K562 (cell line): ENCODE results near the gene RNF39. TPM values are rescaled to one million over a fixed set of nuclear protein-coding genes. Genes with fewer than 3 reads are reported as not detected.

Source experiments
- PHF8 ChIP-seq: fragments of 200-600 bp; sonication (generic); IDR thresholded peaks from 2 replicates; pipeline ENCODE4 v1.6.1; 2012; ENCODE audit warnings: mixed run types, mild to moderate bottlenecking, inconsistent platforms, low read length, moderate library complexity, borderline replicate concordance
- PTBP1 ChIP-seq: fragments of 200-400 bp; formaldehyde crosslinking; IDR thresholded peaks from 2 replicates; pipeline ENCODE4 v1.6.1; 2017; ENCODE audit warnings: low read depth, low read length
- TOE1 ChIP-seq, 2 experiments: fragments of 450-650 bp in 1 of 2; sonication (generic) in 1 of 2; formaldehyde crosslinking in 1 of 2; IDR thresholded peaks; 2 replicates each; pipeline versions ENCODE4 v1.7.1 to v1.8.0; 2016 to 2022; ENCODE audit warnings: borderline replicate concordance in 2 of 2, mild to moderate bottlenecking in 2 of 2, antibody characterized with exemption in 1 of 2, inconsistent platforms in 1 of 2, low read depth in 1 of 2, missing genetic modification reagents in 1 of 2, moderate library complexity in 1 of 2
- polyA plus RNA-seq, 8 experiments: library from polyadenylated mRNA; depleted of rRNA in 4 of 8; stranded (reverse) in 5 of 8; unstranded in 3 of 8; fragments of >200 nt; fragmentation: Nextera tagmentation in 2 of 8; fragmentation: Illumina TruSeq in 1 of 8; extraction: Ambion mirVana in 2 of 8; extraction: Trizol in 1 of 8; gene quantifications; 2 replicates each; pipeline versions ENCODE4 v1.2.1 to v1.2.3, GENCODE V29; 2011 to 2014; ENCODE audit warnings: inconsistent platforms in 1 of 8, missing spikeins in 1 of 8
- total RNA-seq, 7 experiments: library from RNA; depleted of rRNA in 6 of 7; stranded (reverse); fragments of >200 nt in 6 of 7; fragmentation: Illumina TruSeq in 2 of 7; extraction: Trizol in 2 of 7; gene quantifications; 2 replicates each; pipeline versions ENCODE4 v1.2.1 to v1.2.3, GENCODE V29; 2011 to 2021; ENCODE audit warnings: low replicate concordance in 1 of 7
- TF ChIP-seq, protein P1 (sequence below): fragments of 450-650 bp; IDR thresholded peaks from 2 replicates; pipeline ENCODE4 v1.6.1; 2016
- TF ChIP-seq, protein P2 (sequence below): sonication (generic); formaldehyde crosslinking; IDR thresholded peaks from 2 replicates; pipeline ENCODE4 v1.8.1; 2023; ENCODE audit warnings: mild to moderate bottlenecking, missing genetic modification reagents, moderate library complexity
- TF ChIP-seq, protein P3 (sequence below): sonication (generic); formaldehyde crosslinking; IDR thresholded peaks from 2 replicates; pipeline ENCODE4 v1.8.0; 2023; ENCODE audit warnings: mild to moderate bottlenecking, missing genetic modification reagents
- TF ChIP-seq, protein P4 (sequence below): sonication (generic); formaldehyde crosslinking; IDR thresholded peaks from 2 replicates; pipeline ENCODE4 v1.8.1; 2023; ENCODE audit warnings: mild to moderate bottlenecking, missing genetic modification reagents
- TF ChIP-seq, protein P5 (sequence below): fragments of 450-650 bp; IDR thresholded peaks from 2 replicates; pipeline ENCODE4 v1.6.1; 2016; ENCODE audit warnings: mild to moderate bottlenecking, moderate library complexity

Gene RNF39
- total and polyA plus RNA-seq, 9 of the 15 experiments (the other 6 are each of a cell fraction or from before 2014, with no cell fraction given): not detected

DNA sequence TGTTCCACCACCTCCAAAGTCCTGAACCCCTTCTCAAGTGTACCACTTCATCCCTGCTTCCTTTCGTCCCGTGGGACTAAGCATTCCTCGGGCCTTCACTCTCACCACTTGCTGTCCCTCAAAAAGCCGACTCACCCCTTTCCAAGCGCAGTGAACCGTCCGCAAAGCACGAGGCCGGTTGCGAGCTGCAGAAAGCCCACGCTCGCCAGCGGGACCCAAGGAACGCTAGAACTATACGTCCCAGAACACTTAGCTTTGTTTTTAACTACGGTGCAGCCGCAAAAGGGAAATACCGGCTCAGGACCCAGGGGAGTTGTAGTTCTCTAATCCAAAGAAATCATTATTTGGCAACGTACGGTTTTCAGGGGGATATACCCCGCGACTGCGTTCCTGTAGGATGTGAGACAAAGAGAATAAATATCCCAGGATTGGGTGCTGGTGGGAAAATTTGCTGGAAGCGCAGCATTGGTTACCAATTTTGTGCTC is 14.9 kb downstream of the RNF39 start (continued):
- TF ChIP-seq, protein P1, sequence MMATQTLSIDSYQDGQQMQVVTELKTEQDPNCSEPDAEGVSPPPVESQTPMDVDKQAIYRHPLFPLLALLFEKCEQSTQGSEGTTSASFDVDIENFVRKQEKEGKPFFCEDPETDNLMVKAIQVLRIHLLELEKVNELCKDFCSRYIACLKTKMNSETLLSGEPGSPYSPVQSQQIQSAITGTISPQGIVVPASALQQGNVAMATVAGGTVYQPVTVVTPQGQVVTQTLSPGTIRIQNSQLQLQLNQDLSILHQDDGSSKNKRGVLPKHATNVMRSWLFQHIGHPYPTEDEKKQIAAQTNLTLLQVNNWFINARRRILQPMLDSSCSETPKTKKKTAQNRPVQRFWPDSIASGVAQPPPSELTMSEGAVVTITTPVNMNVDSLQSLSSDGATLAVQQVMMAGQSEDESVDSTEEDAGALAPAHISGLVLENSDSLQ: 0 out of 2 replicates have a peak, but pooled peaks have one; percentile 7
- TF ChIP-seq TOE1 (IDR thresholded peaks at IDR 0.05; ENCODE audit: borderline replicate concordance) (0 out of 2 replicates have a peak, but pooled peaks have one; percentile 44), TOE1 (CRISPR knock-in tag; IDR thresholded peaks at IDR 0.05; ENCODE audit: borderline replicate concordance, low read depth) (no peak; the same call in 1 of the 2 replicates), PTBP1 (peak; percentile 17; the same call in 1 of the 2 replicates), PHF8 (peak; percentile 91; the same call in 1 of the 2 replicates)
- TF ChIP-seq, protein P2, sequence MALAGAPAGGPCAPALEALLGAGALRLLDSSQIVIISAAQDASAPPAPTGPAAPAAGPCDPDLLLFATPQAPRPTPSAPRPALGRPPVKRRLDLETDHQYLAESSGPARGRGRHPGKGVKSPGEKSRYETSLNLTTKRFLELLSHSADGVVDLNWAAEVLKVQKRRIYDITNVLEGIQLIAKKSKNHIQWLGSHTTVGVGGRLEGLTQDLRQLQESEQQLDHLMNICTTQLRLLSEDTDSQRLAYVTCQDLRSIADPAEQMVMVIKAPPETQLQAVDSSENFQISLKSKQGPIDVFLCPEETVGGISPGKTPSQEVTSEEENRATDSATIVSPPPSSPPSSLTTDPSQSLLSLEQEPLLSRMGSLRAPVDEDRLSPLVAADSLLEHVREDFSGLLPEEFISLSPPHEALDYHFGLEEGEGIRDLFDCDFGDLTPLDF (CRISPR knock-in tag): 0 out of 2 replicates have a peak, but pooled peaks have one; percentile 6
- TF ChIP-seq, protein P3, sequence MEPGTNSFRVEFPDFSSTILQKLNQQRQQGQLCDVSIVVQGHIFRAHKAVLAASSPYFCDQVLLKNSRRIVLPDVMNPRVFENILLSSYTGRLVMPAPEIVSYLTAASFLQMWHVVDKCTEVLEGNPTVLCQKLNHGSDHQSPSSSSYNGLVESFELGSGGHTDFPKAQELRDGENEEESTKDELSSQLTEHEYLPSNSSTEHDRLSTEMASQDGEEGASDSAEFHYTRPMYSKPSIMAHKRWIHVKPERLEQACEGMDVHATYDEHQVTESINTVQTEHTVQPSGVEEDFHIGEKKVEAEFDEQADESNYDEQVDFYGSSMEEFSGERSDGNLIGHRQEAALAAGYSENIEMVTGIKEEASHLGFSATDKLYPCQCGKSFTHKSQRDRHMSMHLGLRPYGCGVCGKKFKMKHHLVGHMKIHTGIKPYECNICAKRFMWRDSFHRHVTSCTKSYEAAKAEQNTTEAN (CRISPR knock-in tag): peak; percentile 33; the same call in 1 of the 2 replicates
- TF ChIP-seq, protein P4, sequence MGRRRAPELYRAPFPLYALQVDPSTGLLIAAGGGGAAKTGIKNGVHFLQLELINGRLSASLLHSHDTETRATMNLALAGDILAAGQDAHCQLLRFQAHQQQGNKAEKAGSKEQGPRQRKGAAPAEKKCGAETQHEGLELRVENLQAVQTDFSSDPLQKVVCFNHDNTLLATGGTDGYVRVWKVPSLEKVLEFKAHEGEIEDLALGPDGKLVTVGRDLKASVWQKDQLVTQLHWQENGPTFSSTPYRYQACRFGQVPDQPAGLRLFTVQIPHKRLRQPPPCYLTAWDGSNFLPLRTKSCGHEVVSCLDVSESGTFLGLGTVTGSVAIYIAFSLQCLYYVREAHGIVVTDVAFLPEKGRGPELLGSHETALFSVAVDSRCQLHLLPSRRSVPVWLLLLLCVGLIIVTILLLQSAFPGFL (CRISPR knock-in tag): 0 out of 2 replicates have a peak, but pooled peaks have one; percentile 20
- TF ChIP-seq, protein P5, sequence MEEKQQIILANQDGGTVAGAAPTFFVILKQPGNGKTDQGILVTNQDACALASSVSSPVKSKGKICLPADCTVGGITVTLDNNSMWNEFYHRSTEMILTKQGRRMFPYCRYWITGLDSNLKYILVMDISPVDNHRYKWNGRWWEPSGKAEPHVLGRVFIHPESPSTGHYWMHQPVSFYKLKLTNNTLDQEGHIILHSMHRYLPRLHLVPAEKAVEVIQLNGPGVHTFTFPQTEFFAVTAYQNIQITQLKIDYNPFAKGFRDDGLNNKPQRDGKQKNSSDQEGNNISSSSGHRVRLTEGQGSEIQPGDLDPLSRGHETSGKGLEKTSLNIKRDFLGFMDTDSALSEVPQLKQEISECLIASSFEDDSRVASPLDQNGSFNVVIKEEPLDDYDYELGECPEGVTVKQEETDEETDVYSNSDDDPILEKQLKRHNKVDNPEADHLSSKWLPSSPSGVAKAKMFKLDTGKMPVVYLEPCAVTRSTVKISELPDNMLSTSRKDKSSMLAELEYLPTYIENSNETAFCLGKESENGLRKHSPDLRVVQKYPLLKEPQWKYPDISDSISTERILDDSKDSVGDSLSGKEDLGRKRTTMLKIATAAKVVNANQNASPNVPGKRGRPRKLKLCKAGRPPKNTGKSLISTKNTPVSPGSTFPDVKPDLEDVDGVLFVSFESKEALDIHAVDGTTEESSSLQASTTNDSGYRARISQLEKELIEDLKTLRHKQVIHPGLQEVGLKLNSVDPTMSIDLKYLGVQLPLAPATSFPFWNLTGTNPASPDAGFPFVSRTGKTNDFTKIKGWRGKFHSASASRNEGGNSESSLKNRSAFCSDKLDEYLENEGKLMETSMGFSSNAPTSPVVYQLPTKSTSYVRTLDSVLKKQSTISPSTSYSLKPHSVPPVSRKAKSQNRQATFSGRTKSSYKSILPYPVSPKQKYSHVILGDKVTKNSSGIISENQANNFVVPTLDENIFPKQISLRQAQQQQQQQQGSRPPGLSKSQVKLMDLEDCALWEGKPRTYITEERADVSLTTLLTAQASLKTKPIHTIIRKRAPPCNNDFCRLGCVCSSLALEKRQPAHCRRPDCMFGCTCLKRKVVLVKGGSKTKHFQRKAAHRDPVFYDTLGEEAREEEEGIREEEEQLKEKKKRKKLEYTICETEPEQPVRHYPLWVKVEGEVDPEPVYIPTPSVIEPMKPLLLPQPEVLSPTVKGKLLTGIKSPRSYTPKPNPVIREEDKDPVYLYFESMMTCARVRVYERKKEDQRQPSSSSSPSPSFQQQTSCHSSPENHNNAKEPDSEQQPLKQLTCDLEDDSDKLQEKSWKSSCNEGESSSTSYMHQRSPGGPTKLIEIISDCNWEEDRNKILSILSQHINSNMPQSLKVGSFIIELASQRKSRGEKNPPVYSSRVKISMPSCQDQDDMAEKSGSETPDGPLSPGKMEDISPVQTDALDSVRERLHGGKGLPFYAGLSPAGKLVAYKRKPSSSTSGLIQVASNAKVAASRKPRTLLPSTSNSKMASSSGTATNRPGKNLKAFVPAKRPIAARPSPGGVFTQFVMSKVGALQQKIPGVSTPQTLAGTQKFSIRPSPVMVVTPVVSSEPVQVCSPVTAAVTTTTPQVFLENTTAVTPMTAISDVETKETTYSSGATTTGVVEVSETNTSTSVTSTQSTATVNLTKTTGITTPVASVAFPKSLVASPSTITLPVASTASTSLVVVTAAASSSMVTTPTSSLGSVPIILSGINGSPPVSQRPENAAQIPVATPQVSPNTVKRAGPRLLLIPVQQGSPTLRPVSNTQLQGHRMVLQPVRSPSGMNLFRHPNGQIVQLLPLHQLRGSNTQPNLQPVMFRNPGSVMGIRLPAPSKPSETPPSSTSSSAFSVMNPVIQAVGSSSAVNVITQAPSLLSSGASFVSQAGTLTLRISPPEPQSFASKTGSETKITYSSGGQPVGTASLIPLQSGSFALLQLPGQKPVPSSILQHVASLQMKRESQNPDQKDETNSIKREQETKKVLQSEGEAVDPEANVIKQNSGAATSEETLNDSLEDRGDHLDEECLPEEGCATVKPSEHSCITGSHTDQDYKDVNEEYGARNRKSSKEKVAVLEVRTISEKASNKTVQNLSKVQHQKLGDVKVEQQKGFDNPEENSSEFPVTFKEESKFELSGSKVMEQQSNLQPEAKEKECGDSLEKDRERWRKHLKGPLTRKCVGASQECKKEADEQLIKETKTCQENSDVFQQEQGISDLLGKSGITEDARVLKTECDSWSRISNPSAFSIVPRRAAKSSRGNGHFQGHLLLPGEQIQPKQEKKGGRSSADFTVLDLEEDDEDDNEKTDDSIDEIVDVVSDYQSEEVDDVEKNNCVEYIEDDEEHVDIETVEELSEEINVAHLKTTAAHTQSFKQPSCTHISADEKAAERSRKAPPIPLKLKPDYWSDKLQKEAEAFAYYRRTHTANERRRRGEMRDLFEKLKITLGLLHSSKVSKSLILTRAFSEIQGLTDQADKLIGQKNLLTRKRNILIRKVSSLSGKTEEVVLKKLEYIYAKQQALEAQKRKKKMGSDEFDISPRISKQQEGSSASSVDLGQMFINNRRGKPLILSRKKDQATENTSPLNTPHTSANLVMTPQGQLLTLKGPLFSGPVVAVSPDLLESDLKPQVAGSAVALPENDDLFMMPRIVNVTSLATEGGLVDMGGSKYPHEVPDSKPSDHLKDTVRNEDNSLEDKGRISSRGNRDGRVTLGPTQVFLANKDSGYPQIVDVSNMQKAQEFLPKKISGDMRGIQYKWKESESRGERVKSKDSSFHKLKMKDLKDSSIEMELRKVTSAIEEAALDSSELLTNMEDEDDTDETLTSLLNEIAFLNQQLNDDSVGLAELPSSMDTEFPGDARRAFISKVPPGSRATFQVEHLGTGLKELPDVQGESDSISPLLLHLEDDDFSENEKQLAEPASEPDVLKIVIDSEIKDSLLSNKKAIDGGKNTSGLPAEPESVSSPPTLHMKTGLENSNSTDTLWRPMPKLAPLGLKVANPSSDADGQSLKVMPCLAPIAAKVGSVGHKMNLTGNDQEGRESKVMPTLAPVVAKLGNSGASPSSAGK: peak; percentile 61; the same call in 1 of the 2 replicates
